ES-I3 (cell line): Measurements from ENCODE around the gene ATP9A.

Experiments used
- H3K36me3 ChIP-seq: 2 replicates; pipeline ENCODE4 v1.6.1; 2013; ENCODE audit warnings: mild to moderate bottlenecking, low read length, control low read depth, moderate library complexity; ENCODE audit not compliant: insufficient read depth
- H3K4me1 ChIP-seq: 2 replicates; pipeline ENCODE4 v1.6.1; 2013; ENCODE audit warnings: mild to moderate bottlenecking, control low read depth, low read length; ENCODE audit not compliant: insufficient read depth
- H3K9ac ChIP-seq: 2 replicates; pipeline ENCODE4 v1.6.1; 2013; ENCODE audit warnings: low read depth, mild to moderate bottlenecking, low read length, moderate library complexity
- H3K9me3 ChIP-seq: 2 replicates; pipeline ENCODE4 v1.6.1; 2013; ENCODE audit warnings: mild to moderate bottlenecking, low read length, moderate library complexity; ENCODE audit not compliant: control insufficient read depth, insufficient read depth

ATP9A gene

GRCh38 chr20:51607170-51607569 is 161.0 kb downstream of the ATP9A start:
- Histone ChIP-seq H3K4me1 (no peaks in the 10 kb centered on the region), H3K36me3 (no peaks in the 10 kb centered on the region; the same call in 1 of the 2 replicates), H3K9me3 (no peaks in the 10 kb centered on the region), H3K9ac (no peak overlapping the region)

GRCh38 chr20:51604851-51605250 is 163.3 kb downstream of the ATP9A start:
- Histone ChIP-seq H3K9me3 (no peaks in the 10 kb centered on the region), H3K36me3 (no peaks in the 10 kb centered on the region; the same call in 1 of the 2 replicates), H3K4me1 (no peaks in the 10 kb centered on the region), H3K9ac (no peak overlapping the region)

DNA sequence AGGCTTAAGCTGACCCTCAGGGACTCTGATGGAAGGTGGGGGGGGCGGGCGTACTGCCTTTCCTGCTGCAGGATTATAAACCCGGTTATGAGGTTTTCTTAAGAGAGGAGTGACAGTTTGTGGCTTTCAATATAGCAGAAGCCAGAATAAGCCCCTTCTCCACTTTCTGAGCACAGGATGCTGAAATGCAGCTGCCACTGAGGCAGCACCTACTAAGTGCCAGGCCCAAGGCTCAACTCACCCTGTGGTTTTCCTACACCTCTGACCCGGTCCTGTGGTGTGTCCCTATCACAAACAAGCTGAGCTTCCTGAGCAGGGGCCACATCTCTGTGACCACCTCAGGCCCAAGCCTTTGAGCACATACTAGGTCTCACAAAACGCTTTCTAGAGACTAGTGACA is 166.1 kb downstream of the ATP9A start:
- no peaks in the 10 kb centered on the region for H3K9me3 ChIP-seq
- no peaks in the 10 kb centered on the region; the same call in 1 of the 2 replicates for H3K36me3 ChIP-seq
- H3K4me1 ChIP-seq = peaks cover 13% of the 10 kb centered on the region; the same call in 1 of the 2 replicates
- no peak overlapping the region for H3K9ac ChIP-seq

DNA sequence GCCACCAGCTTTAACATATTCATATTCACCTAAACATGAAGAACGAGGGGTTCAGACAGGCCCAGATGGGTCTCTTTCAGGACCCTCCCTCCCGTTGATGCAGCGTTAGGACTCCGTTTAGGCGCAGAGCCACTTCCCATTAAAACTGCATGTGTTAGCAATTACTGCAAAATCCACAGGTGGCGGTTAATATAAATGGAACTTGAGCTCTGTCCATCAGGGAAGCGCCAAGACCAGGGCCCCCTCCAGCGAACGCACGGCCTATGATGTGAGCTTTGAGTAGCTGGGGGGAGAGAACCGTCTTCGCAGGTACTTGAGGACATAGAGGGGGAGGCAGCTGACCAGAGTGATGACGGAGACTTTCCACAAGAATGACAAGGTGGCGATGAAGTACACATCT is 167.2 kb downstream of the ATP9A start:
- Histone ChIP-seq H3K9ac (no peak overlapping the region), H3K9me3 (no peaks in the 10 kb centered on the region), H3K36me3 (no peaks in the 10 kb centered on the region; the same call in 1 of the 2 replicates), H3K4me1 (peaks cover 14% of the 10 kb centered on the region; the same call in 1 of the 2 replicates)

DNA sequence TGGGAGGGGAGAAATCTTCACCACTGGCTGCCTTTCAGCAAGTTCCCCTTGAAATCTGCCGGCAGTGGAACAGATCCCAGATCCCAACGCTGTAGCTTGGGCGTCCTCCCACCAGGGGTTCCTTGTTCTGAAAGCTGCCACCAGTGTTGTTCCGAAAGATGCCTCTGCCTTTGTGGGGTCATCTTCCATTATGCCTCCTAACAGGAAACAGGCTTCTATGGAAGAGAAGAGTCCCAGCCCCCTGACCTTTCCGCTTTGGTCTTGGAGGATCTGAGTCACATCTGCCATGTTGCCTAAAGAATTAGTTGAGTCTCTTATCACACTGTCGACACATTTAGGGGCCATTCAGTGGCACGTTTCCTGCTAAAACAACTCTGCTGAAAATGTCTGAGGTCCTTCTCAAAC is 168.2 kb downstream of the ATP9A start:
- Histone ChIP-seq H3K4me1 (peaks cover 14% of the 10 kb centered on the region; the same call in 1 of the 2 replicates), H3K9ac (no peak overlapping the region), H3K9me3 (no peaks in the 10 kb centered on the region), H3K36me3 (no peaks in the 10 kb centered on the region; the same call in 1 of the 2 replicates)

GRCh38 chr20:51598556-51598955 is 169.6 kb downstream of the ATP9A start:
- no peaks in the 10 kb centered on the region for H3K9me3 ChIP-seq
- H3K9ac ChIP-seq = no peak overlapping the region
- H3K36me3 ChIP-seq = no peaks in the 10 kb centered on the region
- H3K4me1 ChIP-seq = peaks cover 14% of the 10 kb centered on the region

GRCh38 chr20:51597389-51598231 is 170.6 kb downstream of the ATP9A start:
- peaks cover 14% of the 10 kb centered on the region for H3K4me1 ChIP-seq
- H3K9ac ChIP-seq = no peak overlapping the region
- H3K9me3 ChIP-seq = no peaks in the 10 kb centered on the region
- no peaks in the 10 kb centered on the region for H3K36me3 ChIP-seq

GRCh38 chr20:51596668-51597388 is 171.4 kb downstream of the ATP9A start:
- no peak overlapping the region for H3K9ac ChIP-seq
- peaks cover 14% of the 10 kb centered on the region for H3K4me1 ChIP-seq
- H3K9me3 ChIP-seq = no peaks in the 10 kb centered on the region
- H3K36me3 ChIP-seq = no peaks in the 10 kb centered on the region

DNA sequence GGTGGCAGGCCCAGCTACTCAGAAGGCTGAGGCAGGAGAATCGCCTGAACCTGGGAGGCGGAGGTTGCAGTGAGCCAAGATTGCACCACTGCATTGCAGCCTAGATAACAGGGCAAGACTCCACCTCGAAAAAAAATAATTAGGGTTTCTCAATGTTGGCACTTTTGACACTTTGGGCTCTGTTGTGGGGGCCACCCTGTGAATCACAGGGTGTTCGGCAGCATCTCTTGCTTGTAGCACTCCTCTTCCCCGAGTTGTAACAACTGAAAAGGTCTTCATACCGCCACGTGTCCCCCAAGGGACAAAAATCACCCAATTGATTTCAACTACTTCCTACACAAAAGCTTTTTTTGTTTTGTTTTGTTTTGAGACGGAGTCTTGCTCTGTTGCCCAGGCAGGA is 172.4 kb downstream of the ATP9A start:
- Histone ChIP-seq H3K9ac (no peak overlapping the region), H3K4me1 (peaks cover 14% of the 10 kb centered on the region), H3K36me3 (no peaks in the 10 kb centered on the region), H3K9me3 (no peaks in the 10 kb centered on the region)

GRCh38 chr20:51595058-51595532 is 173.1 kb downstream of the ATP9A start:
- Histone ChIP-seq H3K9me3 (no peaks in the 10 kb centered on the region), H3K4me1 (peaks cover 14% of the 10 kb centered on the region), H3K36me3 (no peaks in the 10 kb centered on the region), H3K9ac (no peak overlapping the region)

GRCh38 chr20:51594236-51595057 is 173.7 kb downstream of the ATP9A start:
- Histone ChIP-seq H3K9ac (no peak overlapping the region), H3K4me1 (peaks cover 14% of the 10 kb centered on the region), H3K9me3 (no peaks in the 10 kb centered on the region), H3K36me3 (no peaks in the 10 kb centered on the region)

DNA sequence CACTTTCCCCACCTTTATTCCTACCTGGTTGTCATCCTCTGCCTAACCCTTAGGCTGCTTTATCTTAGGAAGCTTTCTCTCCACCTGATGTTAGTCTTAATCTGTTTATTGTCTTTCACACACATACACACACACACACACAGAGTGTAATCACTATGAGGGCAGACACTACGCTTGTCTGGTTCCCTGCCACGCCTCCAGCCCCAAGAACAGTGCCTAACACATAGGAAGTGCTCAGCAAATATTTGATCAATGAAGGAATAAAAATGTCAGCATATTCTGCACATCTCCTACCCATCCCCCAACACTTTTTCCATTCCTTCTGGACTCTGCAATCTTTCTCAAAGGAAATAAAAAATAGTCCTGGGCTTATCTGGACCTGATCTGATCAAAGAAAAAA is 174.6 kb downstream of the ATP9A start:
- no peak overlapping the region for H3K9ac ChIP-seq
- H3K4me1 ChIP-seq = peaks cover 14% of the 10 kb centered on the region
- no peaks in the 10 kb centered on the region for H3K9me3 ChIP-seq
- H3K36me3 ChIP-seq = no peaks in the 10 kb centered on the region

DNA sequence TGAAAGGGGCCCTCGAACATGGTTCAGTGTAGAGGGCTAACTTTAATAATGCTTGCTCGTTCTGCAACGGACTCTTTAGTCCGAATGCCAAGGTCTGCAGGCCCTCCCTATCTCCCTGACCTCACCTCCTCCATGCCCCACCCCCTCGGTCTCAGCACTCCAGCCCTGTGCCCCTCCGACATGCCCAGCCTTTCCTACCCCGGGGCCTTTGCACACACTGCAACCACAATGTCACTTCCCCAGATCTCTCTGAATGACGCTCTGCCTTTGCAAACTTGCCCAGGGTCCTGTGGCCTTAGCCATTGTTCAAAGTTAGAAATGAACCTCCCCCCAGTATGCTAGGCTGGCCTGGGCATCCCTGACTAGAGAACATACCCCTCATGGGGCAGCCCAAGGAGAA is 175.6 kb downstream of the ATP9A start:
- no peaks in the 10 kb centered on the region for H3K9me3 ChIP-seq
- H3K9ac ChIP-seq = no peak overlapping the region
- H3K36me3 ChIP-seq = no peaks in the 10 kb centered on the region
- H3K4me1 ChIP-seq = peaks cover 5% of the 10 kb centered on the region

GRCh38 chr20:51591871-51592270 is 176.3 kb downstream of the ATP9A start:
- Histone ChIP-seq H3K36me3 (no peaks in the 10 kb centered on the region), H3K9ac (no peak overlapping the region), H3K4me1 (no peaks in the 10 kb centered on the region; the same call in 1 of the 2 replicates), H3K9me3 (no peaks in the 10 kb centered on the region)
